H1 (cell line): ENCODE measurements around the gene TNFSF11. TPM values are rescaled to one million over a fixed set of nuclear protein-coding genes. Genes with fewer than 3 reads are reported as not detected.

ENCODE experiments used
- CHD1 ChIP-seq: IDR thresholded peaks from 2 replicates; pipeline ENCODE4 v1.6.1; 2012; ENCODE audit warnings: low read depth, low read length, improper control_type of control experiment
- CHD2 ChIP-seq: IDR thresholded peaks from 2 replicates; pipeline ENCODE4 v1.6.1; 2012; ENCODE audit warnings: low read length, improper control_type of control experiment
- JUND ChIP-seq: IDR thresholded peaks from 2 replicates; pipeline ENCODE4 v1.6.1; 2011; ENCODE audit warnings: mild to moderate bottlenecking, improper control_type of control experiment, low read length
- PHF8 ChIP-seq: fragments of 200-600 bp; sonication (generic); conservative IDR thresholded peaks from 2 replicates; pipeline ENCODE4 v1.7.1; 2012; ENCODE audit warnings: low read depth, mild to moderate bottlenecking, inconsistent platforms, low read length, moderate library complexity
- SAP30 ChIP-seq: fragments of 300-600 bp; sonication (generic); IDR thresholded peaks from 2 replicates; pipeline ENCODE4 v1.7.1; 2012; ENCODE audit warnings: low read length, moderate library complexity, mild to moderate bottlenecking, inconsistent platforms; ENCODE audit not compliant: insufficient read depth, insufficient replicate concordance
- polyA plus RNA-seq, 7 experiments: library from polyadenylated mRNA; depleted of rRNA in 3 of 7; stranded (reverse) in 5 of 7; unstranded in 2 of 7; fragments of >200 nt in 5 of 7; fragments of 200-250 nt in 2 of 7; gene quantifications; 1 replicate in 5 of 7; 2 replicates in 1 of 7; 4 replicates in 1 of 7; pipeline versions ENCODE4 v1.2.1 to v1.2.3, GENCODE V29; 2011 to 2013; ENCODE audit warnings: missing spikeins in 2 of 7, mixed read lengths in 2 of 7
- total RNA-seq: library from RNA; stranded (reverse); fragmentation: NEBNext Ultra II Directional; extraction: Animal tissue kit (Norgen Biotek cat#: 25700); gene quantifications from 2 replicates; pipeline ENCODE4 v1.2.1, GENCODE V29; 2021

The TNFSF11 gene
- total and polyA plus RNA-seq, 2 of the 8 experiments (the other 6 are each of a cell fraction or from before 2014, with no cell fraction given), result 9.3 to 12.0 TPM

GRCh38 chr13:42526276-42526675, 47.7 kb upstream of the TNFSF11 start (continued):
- TF ChIP-seq CHD1 (no peak), PHF8 (no peak), JUND (no peak), CHD2 (no peak), SAP30 (no peak)
